Uterus (tissue), 4 donors: Measurements from ENCODE around the gene C19orf73. TPM values are rescaled to one million over a fixed set of nuclear protein-coding genes. Genes with fewer than 3 reads are reported as not detected.

Experiments
- DNase-seq, 2 donors: peaks; one replicate each; pipeline ENCODE4 v3.0.0-alpha.2; 2019 to 2020
- H3K27ac ChIP-seq, 2 donors: fragments of 200-600 bp; sonication (generic); 1 replicate in 1 of 2; 2 replicates in 1 of 2; pipeline ENCODE4 v1.5.1; 2016 to 2018
- H3K27me3 ChIP-seq, 2 donors: fragments of 200-600 bp; sonication (generic); one replicate each; pipeline ENCODE4 v1.5.1; 2018 to 2019; ENCODE audit warnings: control low read depth in 1 of 2
- H3K36me3 ChIP-seq, 2 donors: fragments of 200-600 bp; sonication (generic); one replicate each; pipeline ENCODE4 v1.5.1; 2019; ENCODE audit warnings: control low read depth in 1 of 2
- H3K4me1 ChIP-seq, 2 donors: fragments of 200-600 bp; sonication (generic); one replicate each; pipeline ENCODE4 v1.5.1; 2018 to 2019; ENCODE audit warnings: control low read depth in 1 of 2
- H3K4me3 ChIP-seq, 2 donors: fragments of 200-600 bp; sonication (generic); 1 replicate in 1 of 2; 2 replicates in 1 of 2; pipeline ENCODE4 v1.5.1; 2018 to 2019; ENCODE audit warnings: mild to moderate bottlenecking in 1 of 2
- H3K9me3 ChIP-seq, 2 donors: fragments of 200-600 bp; sonication (generic); one replicate each; pipeline ENCODE4 v1.5.1; 2019; ENCODE audit warnings: control low read depth in 1 of 2
- CTCF ChIP-seq, 4 experiments: fragments of 200-600 bp in 2 of 4; fragments of 450-650 bp in 2 of 4; sonication (generic) in 2 of 4; IDR thresholded peaks; one replicate each; pipeline ENCODE4 v1.5.1; 2016 to 2019; ENCODE audit warnings: antibody characterized with exemption in 4 of 4, mild to moderate bottlenecking in 2 of 4, moderate library complexity in 1 of 4
- POLR2A ChIP-seq, 2 donors: fragments of 450-650 bp; IDR thresholded peaks; one replicate each; pipeline ENCODE4 v1.6.1; 2016; ENCODE audit warnings: antibody characterized with exemption in 2 of 2, mild to moderate bottlenecking in 1 of 2, moderate library complexity in 1 of 2
- intact Hi-C: fragments of 100-400 bp; cut with DNase I; formaldehyde crosslinking; loops from one replicate; pipeline ENCODE4 v1.15.1; 2023; ENCODE audit warnings: low total_unique reads
- total RNA-seq, 4 donors: library from RNA; depleted of rRNA in 3 of 4; stranded (reverse); fragments of >200 nt in 3 of 4; gene quantifications; one replicate each; pipeline versions ENCODE4 v1.1.0 to v1.2.4, GENCODE V29; 2014 to 2023
- donor health status: DM: yes; HTN: yes; CAD: no.

Gene C19orf73
- total RNA-seq, 4 donors from 2014 or later, result not detected

- no peak overlapping the region for H3K4me3 ChIP-seq
- H3K9me3 ChIP-seq, result no peaks in the 10 kb centered on the region
- no peaks in the 10 kb centered on the region for H3K36me3 ChIP-seq
- DNase-seq, result no peak
- no peak overlapping the region for H3K27ac ChIP-seq
- TF ChIP-seq CTCF (IDR thresholded peaks at IDR 0.05) (no peak), POLR2A (IDR thresholded peaks at IDR 0.05) (no peak)
- intact Hi-C loops, result no loop called here
- H3K4me1 ChIP-seq, result no peaks in the 10 kb centered on the region
- no peaks in the 10 kb centered on the region for H3K27me3 ChIP-seq
These were observed 14.6 kb downstream of the C19orf73 start for GRCh38 chr19:49104229-49104864.

DNA sequence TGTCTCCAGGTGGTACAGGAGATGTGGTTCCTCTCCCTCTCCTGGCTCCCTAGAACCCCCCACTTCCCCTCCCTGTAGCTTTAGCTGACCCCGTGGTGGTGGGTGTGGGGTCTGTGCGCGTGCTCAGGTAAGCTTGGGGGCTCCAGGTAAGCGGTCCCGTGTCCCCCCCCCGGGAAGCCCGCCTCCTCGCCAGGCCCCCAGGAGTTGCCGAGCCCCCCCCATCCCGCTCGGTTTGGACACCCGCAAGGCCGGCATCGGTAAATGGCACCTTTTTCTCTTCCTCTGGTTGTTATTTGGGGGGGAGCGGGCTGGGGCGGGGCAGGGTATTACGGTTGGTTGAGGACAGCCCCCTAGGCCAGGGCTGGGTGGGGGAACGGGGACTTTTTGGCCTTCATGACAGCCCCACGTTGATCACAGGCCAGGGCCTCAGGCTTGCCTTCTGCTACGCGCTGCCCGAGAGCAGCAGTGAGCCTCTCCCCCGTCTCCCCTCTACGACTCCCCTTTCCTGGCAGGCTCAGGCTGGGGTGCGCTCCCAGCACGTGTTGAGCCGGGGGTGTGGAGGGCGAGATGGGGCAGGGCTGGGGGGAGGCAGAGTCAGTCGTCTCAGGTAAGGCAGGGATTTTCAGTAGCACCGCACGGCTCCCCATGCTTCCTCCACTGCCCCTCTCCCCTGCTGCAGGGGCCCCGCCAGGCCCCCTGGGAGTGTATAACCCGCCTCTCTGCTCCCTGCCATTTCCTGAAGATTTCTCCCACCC lies 15.4 kb downstream of the C19orf73 start:
- Histone ChIP-seq H3K36me3 (no peaks in the 10 kb centered on the region), H3K27me3 (no peaks in the 10 kb centered on the region), H3K9me3 (no peaks in the 10 kb centered on the region), H3K27ac (no peak overlapping the region), H3K4me1 (no peaks in the 10 kb centered on the region), H3K4me3 (no peak overlapping the region)
- DNase-seq, result no peak
- TF ChIP-seq POLR2A (IDR thresholded peaks at IDR 0.05), result no peak
- no peak for TF ChIP-seq CTCF (IDR thresholded peaks at IDR 0.05)
- intact Hi-C loops, result no loop called here

- Histone ChIP-seq H3K27me3 (no peaks in the 10 kb centered on the region), H3K4me1 (no peaks in the 10 kb centered on the region), H3K4me3 (no peak overlapping the region), H3K9me3 (no peaks in the 10 kb centered on the region), H3K27ac (no peak overlapping the region), H3K36me3 (no peaks in the 10 kb centered on the region)
- no peak for TF ChIP-seq POLR2A (IDR thresholded peaks at IDR 0.05)
- intact Hi-C loops, result no loop called here
- no peak for DNase-seq
These were observed 16.6 kb downstream of the C19orf73 start for GRCh38 chr19:49102303-49102702.

- Histone ChIP-seq H3K9me3 (no peaks in the 10 kb centered on the region), H3K4me1 (no peaks in the 10 kb centered on the region), H3K4me3 (no peak overlapping the region), H3K36me3 (no peaks in the 10 kb centered on the region), H3K27ac (no peak overlapping the region), H3K27me3 (no peaks in the 10 kb centered on the region)
- intact Hi-C loops, result no loop called here
- TF ChIP-seq CTCF (IDR thresholded peaks at IDR 0.05), result no peak
- TF ChIP-seq POLR2A (IDR thresholded peaks at IDR 0.05), result no peak
- DNase-seq, result no peak
These were observed 17.8 kb downstream of the C19orf73 start for GRCh38 chr19:49101160-49101559.

GRCh38 chr19:49098795-49099194 lies 20.1 kb downstream of the C19orf73 start:
- no peak for DNase-seq
- no peaks in the 10 kb centered on the region for H3K9me3 ChIP-seq
- no peaks in the 10 kb centered on the region for H3K4me1 ChIP-seq
- H3K27ac ChIP-seq, result no peak overlapping the region
- no peak overlapping the region for H3K4me3 ChIP-seq
- H3K27me3 ChIP-seq, result no peaks in the 10 kb centered on the region
- no peaks in the 10 kb centered on the region for H3K36me3 ChIP-seq
- intact Hi-C loops, result loop anchor here (5.0 to 10.0 kb wide), 2 partner anchors 46 to 109 kb away; no protein-coding TSS in a partner anchor
- TF ChIP-seq CTCF (IDR thresholded peaks at IDR 0.05) (no peak), POLR2A (IDR thresholded peaks at IDR 0.05) (no peak)
